A549 (cell line): ENCODE results near the gene COBLL1. TPM values are rescaled to one million over a fixed set of nuclear protein-coding genes. Genes with fewer than 3 reads are reported as not detected.

ENCODE experiments used
- ATAC-seq, 2 experiments: fragments of 200-7000 bp in 1 of 2; fragments of >200 bp in 1 of 2; cut with Nextera tagmentation in 1 of 2; cut with Tn5 transposase in 1 of 2; 3 replicates each; pipeline versions ENCODE4 v1.8.0 to v1.9.1; 2018 to 2020; ENCODE audit warnings: mild to moderate bottlenecking in 1 of 2, moderate library complexity in 1 of 2
- CTCF ChIA-PET: fragments of 300-600 bp; sonication (Branson Sonifier 250); formaldehyde crosslinking; extraction: SDS; loops from one replicate; lab custom pipeline; 2021; ENCODE audit warnings: antibody characterized with exemption, inconsistent platforms; lab: Yijun Ruan, JAX
- POLR2A ChIA-PET: fragments of 350-600 bp; formaldehyde crosslinking; extraction: SDS; loops from one replicate; lab custom pipeline; 2021; ENCODE audit warnings: antibody characterized with exemption, inconsistent platforms; lab: Yijun Ruan, JAX
- DNase-seq, 2 experiments: peaks; one replicate each; pipeline versions ENCODE4 v3.0.0 to v3.0.0-alpha.2; 2011 to 2016; ENCODE audit warnings: low read depth in 1 of 2, low spot score in 1 of 2
- FAIRE-seq: peaks from 2 replicates; lab custom pipeline; 2011; peaks lifted over from hg19 to GRCh38; lab: Jason Lieb, UNC
- H3K27ac ChIP-seq, 2 experiments: fragments of >200 bp; sonication (Bioruptor Twin); formaldehyde crosslinking; 3 replicates each; pipeline ENCODE4 v1.5.1; 2016 to 2017
- H3K4me1 ChIP-seq: fragments of >200 bp; sonication (Bioruptor Twin); formaldehyde crosslinking; 3 replicates; pipeline ENCODE4 v1.6.1; 2016
- H3K4me2 ChIP-seq: fragments of >200 bp; sonication (Bioruptor Twin); formaldehyde crosslinking; 3 replicates; pipeline ENCODE4 v1.6.1; 2016
- H3K4me3 ChIP-seq: fragments of >200 bp; sonication (Bioruptor Twin); formaldehyde crosslinking; 3 replicates; pipeline ENCODE4 v1.5.1; 2016
- H3K9me3 ChIP-seq: fragments of >200 bp; sonication (Bioruptor Twin); formaldehyde crosslinking; 3 replicates; pipeline ENCODE4 v1.6.1; 2016
- CBX8 ChIP-seq: fragments of 200-600 bp; sonication (generic); IDR thresholded peaks from 2 replicates; pipeline ENCODE4 v1.6.1; 2016
- CEBPB ChIP-seq, 2 experiments: fragments of >200 bp in 1 of 2; sonication (Bioruptor Twin) in 1 of 2; formaldehyde crosslinking in 1 of 2; IDR thresholded peaks; 2 replicates each; pipeline ENCODE4 v1.6.1; 2012 to 2016
- E2F6 ChIP-seq: IDR thresholded peaks from 2 replicates; pipeline ENCODE4 v1.6.1; 2012; ENCODE audit warnings: low read depth, borderline replicate concordance
- ELK1 ChIP-seq: fragments of 150-350 bp; IDR thresholded peaks from 2 replicates; pipeline ENCODE4 v1.6.1; 2014; ENCODE audit warnings: low read depth, mild to moderate bottlenecking, low read length
- EP300 ChIP-seq, 2 experiments: fragments of >200 bp; sonication (Bioruptor Twin); formaldehyde crosslinking; IDR thresholded peaks; 2 replicates in 1 of 2; 3 replicates in 1 of 2; pipeline ENCODE4 v1.6.1; 2016 to 2017
- FOSB ChIP-seq: fragments of 250-450 bp; sonication (Bioruptor Pico); IDR thresholded peaks from 2 replicates; pipeline ENCODE4 v1.5.0; 2020; ENCODE audit warnings: mild to moderate bottlenecking, moderate library complexity
- FOSL2 ChIP-seq, 2 experiments: fragments of 450-650 bp in 1 of 2; fragments of >200 bp in 1 of 2; sonication (Bioruptor Twin) in 1 of 2; formaldehyde crosslinking; IDR thresholded peaks; 2 replicates each; pipeline versions ENCODE4 v1.5.0 to v1.6.1; 2016 to 2020; ENCODE audit warnings: mild to moderate bottlenecking in 1 of 2, moderate library complexity in 1 of 2
- FOXS1 ChIP-seq: fragments of 250-450 bp; sonication (Bioruptor Pico); IDR thresholded peaks from 2 replicates; pipeline ENCODE4 v1.5.0; 2020; ENCODE audit warnings: mild to moderate bottlenecking, moderate library complexity
- GATA3 ChIP-seq: IDR thresholded peaks from 2 replicates; pipeline ENCODE4 v1.6.1; 2012; ENCODE audit warnings: borderline replicate concordance
- HDAC2 ChIP-seq: fragments of 200-600 bp; sonication (generic); IDR thresholded peaks from 2 replicates; pipeline ENCODE4 v1.6.1; 2016
- HEYL ChIP-seq: fragments of 250-450 bp; sonication (Bioruptor Pico); IDR thresholded peaks from 2 replicates; pipeline ENCODE4 v1.8.0; 2021; ENCODE audit warnings: mild to moderate bottlenecking, moderate library complexity
- HOXA7 ChIP-seq: fragments of 250-450 bp; sonication (Bioruptor Pico); IDR thresholded peaks from 2 replicates; pipeline ENCODE4 v1.5.0; 2020; ENCODE audit warnings: mild to moderate bottlenecking, moderate library complexity
- HOXB13 ChIP-seq: fragments of 250-450 bp; sonication (Bioruptor Pico); IDR thresholded peaks from 2 replicates; pipeline ENCODE4 v1.5.0; 2020; ENCODE audit warnings: low read depth, mild to moderate bottlenecking, moderate library complexity
- HOXB5 ChIP-seq: fragments of 250-450 bp; sonication (Bioruptor Pico); IDR thresholded peaks from 2 replicates; pipeline ENCODE4 v1.5.0; 2020; ENCODE audit warnings: mild to moderate bottlenecking, moderate library complexity
- MAZ ChIP-seq: fragments of 150-350 bp; IDR thresholded peaks from 2 replicates; pipeline ENCODE4 v1.6.1; 2014; ENCODE audit warnings: antibody characterized with exemption, low read depth, low read length, borderline replicate concordance
- NPAS2 ChIP-seq: fragments of 250-450 bp; sonication (Bioruptor Pico); IDR thresholded peaks from 2 replicates; pipeline ENCODE4 v1.8.0; 2022; ENCODE audit warnings: mild to moderate bottlenecking, moderate library complexity, borderline replicate concordance
- NR3C1 ChIP-seq: fragments of >200 bp; sonication (Bioruptor Twin); formaldehyde crosslinking; IDR thresholded peaks from 3 replicates; pipeline ENCODE4 v1.6.1; 2017
- PBX3 ChIP-seq: IDR thresholded peaks from 2 replicates; pipeline ENCODE4 v1.6.1; 2012
- POLR2A ChIP-seq: IDR thresholded peaks from 2 replicates; pipeline ENCODE4 v1.6.1; 2012; ENCODE audit warnings: mild to moderate bottlenecking, low read length
- TFCP2L1 ChIP-seq: fragments of 250-450 bp; sonication (Bioruptor Pico); IDR thresholded peaks from 2 replicates; pipeline ENCODE4 v1.5.0; 2021; ENCODE audit warnings: mild to moderate bottlenecking
- ZFP36 ChIP-seq: fragments of 450-650 bp; IDR thresholded peaks from 2 replicates; pipeline ENCODE4 v1.6.1; 2014; ENCODE audit warnings: borderline replicate concordance; ENCODE audit not compliant: partially characterized antibody
- ZNF302 ChIP-seq: fragments of 250-450 bp; sonication (Bioruptor Pico); IDR thresholded peaks from 2 replicates; pipeline ENCODE4 v1.9.0; 2021; ENCODE audit warnings: inconsistent platforms, mild to moderate bottlenecking, moderate library complexity
- ZSCAN20 ChIP-seq: fragments of 250-450 bp; sonication (Bioruptor Pico); IDR thresholded peaks from 2 replicates; pipeline ENCODE4 v1.8.0; 2022; ENCODE audit warnings: mild to moderate bottlenecking, moderate library complexity
- WGBS: methylation state at CpG from one replicate; pipeline ENCODE4 v1.1.6; 2017; ENCODE audit errors: missing lambda C conversion rate; 5-methylcytosine and 5-hydroxymethylcytosine counted together
- polyA plus RNA-seq, 4 experiments: library from polyadenylated mRNA; depleted of rRNA in 3 of 4; stranded (reverse); fragments of >200 nt; fragmentation: RNase III in 1 of 4; extraction: RNeasy Plus Mini Kit Qiagen cat#74134 plus additional on column Dnase treatment in 1 of 4; gene quantifications; 2 replicates in 3 of 4; 3 replicates in 1 of 4; pipeline ENCODE4 v1.2.3, GENCODE V29; 2011 to 2017
- TF ChIP-seq, protein P1 (sequence below): fragments of 450-650 bp; IDR thresholded peaks from 2 replicates; pipeline ENCODE4 v1.6.1; 2014; ENCODE audit warnings: antibody characterized with exemption
- TF ChIP-seq, protein P2 (sequence below): IDR thresholded peaks from 2 replicates; pipeline ENCODE4 v1.6.1; 2012

The COBLL1 gene
- polyA plus RNA-seq, 2 of the 4 experiments (the other 2 are of a cell fraction): 2.6 to 5.3 TPM

GRCh38 chr2:164847981-164848741, 6.5 kb upstream of the COBLL1 start:
- no peak overlapping the region for H3K4me3 ChIP-seq
- ATAC-seq (no peak), DNase-seq (no peak), FAIRE-seq (no peak)
- ChIA-PET POLR2A (no interaction called here), CTCF (no interaction called here)
- no peak overlapping the region for H3K27ac ChIP-seq
- no peaks in the 10 kb centered on the region for H3K9me3 ChIP-seq
- H3K4me2 ChIP-seq: no peak overlapping the region
- TF ChIP-seq HOXB5 (CRISPR knock-in tag) (no peak), E2F6 (no peak), GATA3 (no peak), FOSL2 (IDR thresholded peaks at IDR 0.05) (no peak), FOSL2 (CRISPR knock-in tag; IDR thresholded peaks at IDR 0.05) (no peak), ZSCAN20 (CRISPR knock-in tag) (no peak), FOXS1 (CRISPR knock-in tag) (no peak), ZFP36 (no peak), EP300 (IDR thresholded peaks at IDR 0.05) (no peak), NPAS2 (CRISPR knock-in tag) (no peak), HOXA7 (CRISPR knock-in tag) (no peak), TFCP2L1 (no peak), CEBPB (IDR thresholded peaks at IDR 0.05) (no peak), CBX8 (no peak)
- TF ChIP-seq, protein P1, sequence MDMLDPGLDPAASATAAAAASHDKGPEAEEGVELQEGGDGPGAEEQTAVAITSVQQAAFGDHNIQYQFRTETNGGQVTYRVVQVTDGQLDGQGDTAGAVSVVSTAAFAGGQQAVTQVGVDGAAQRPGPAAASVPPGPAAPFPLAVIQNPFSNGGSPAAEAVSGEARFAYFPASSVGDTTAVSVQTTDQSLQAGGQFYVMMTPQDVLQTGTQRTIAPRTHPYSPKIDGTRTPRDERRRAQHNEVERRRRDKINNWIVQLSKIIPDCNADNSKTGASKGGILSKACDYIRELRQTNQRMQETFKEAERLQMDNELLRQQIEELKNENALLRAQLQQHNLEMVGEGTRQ: no peak
- 65% methylated on average over 2 of the region's 2 CpGs for WGBS
- peaks cover 8% of the 10 kb centered on the region for H3K4me1 ChIP-seq

GRCh38 chr2:164847291-164847690, 5.7 kb upstream of the COBLL1 start:
- Histone ChIP-seq H3K9me3 (no peaks in the 10 kb centered on the region), H3K4me3 (no peak overlapping the region), H3K27ac (no peak overlapping the region), H3K4me1 (peaks cover 17% of the 10 kb centered on the region), H3K4me2 (no peak overlapping the region)
- ChIA-PET POLR2A (no interaction called here), CTCF (no interaction called here)
- WGBS: 70% methylated on average over 4 of the region's 4 CpGs
- ATAC-seq (no peak), FAIRE-seq (no peak), DNase-seq (no peak)
- TF ChIP-seq NR3C1 (no peak), POLR2A (no peak), ZSCAN20 (CRISPR knock-in tag) (no peak), CBX8 (no peak), NPAS2 (CRISPR knock-in tag) (no peak), TFCP2L1 (no peak), PBX3 (no peak), HOXB13 (no peak), HDAC2 (no peak), HEYL (CRISPR knock-in tag) (no peak), FOSB (CRISPR knock-in tag) (no peak), ELK1 (no peak), ZNF302 (CRISPR knock-in tag) (no peak), GATA3 (no peak), MAZ (no peak)
- TF ChIP-seq, protein P2, sequence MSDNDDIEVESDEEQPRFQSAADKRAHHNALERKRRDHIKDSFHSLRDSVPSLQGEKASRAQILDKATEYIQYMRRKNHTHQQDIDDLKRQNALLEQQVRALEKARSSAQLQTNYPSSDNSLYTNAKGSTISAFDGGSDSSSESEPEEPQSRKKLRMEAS: no peak
